Muscle layer of duodenum (tissue), 2 donors: ENCODE results near the gene LRP11.

Source experiments
- H3K27ac ChIP-seq: one replicate; pipeline ENCODE4 v1.7.0; 2013; ENCODE audit warnings: mild to moderate bottlenecking, low read length
- H3K27me3 ChIP-seq: one replicate; pipeline ENCODE4 v1.7.0; 2013; ENCODE audit warnings: low read depth, mild to moderate bottlenecking, control low read depth, low read length
- H3K36me3 ChIP-seq, 2 donors: one replicate each; pipeline ENCODE4 v1.7.0; 2013; ENCODE audit warnings: low read length in 2 of 2, control low read depth in 1 of 2, mild to moderate bottlenecking in 1 of 2; ENCODE audit not compliant: insufficient read depth in 2 of 2, control insufficient read depth in 1 of 2
- H3K4me1 ChIP-seq, 2 donors: one replicate each; pipeline ENCODE4 v1.7.0; 2013; ENCODE audit warnings: low read length in 2 of 2, mild to moderate bottlenecking in 2 of 2, control low read depth in 1 of 2, moderate library complexity in 1 of 2; ENCODE audit not compliant: insufficient read depth in 2 of 2, control insufficient read depth in 1 of 2
- H3K4me3 ChIP-seq, 2 donors: one replicate each; pipeline ENCODE4 v1.7.0; 2013; ENCODE audit warnings: low read length in 2 of 2, low read depth in 1 of 2, mild to moderate bottlenecking in 1 of 2
- H3K9me3 ChIP-seq, 2 donors: one replicate each; pipeline ENCODE4 v1.7.0; 2013; ENCODE audit warnings: low read length in 2 of 2, control low read depth in 1 of 2, mild to moderate bottlenecking in 1 of 2; ENCODE audit not compliant: control insufficient read depth in 1 of 2
- donor health status: healthy.

Gene LRP11

DNA sequence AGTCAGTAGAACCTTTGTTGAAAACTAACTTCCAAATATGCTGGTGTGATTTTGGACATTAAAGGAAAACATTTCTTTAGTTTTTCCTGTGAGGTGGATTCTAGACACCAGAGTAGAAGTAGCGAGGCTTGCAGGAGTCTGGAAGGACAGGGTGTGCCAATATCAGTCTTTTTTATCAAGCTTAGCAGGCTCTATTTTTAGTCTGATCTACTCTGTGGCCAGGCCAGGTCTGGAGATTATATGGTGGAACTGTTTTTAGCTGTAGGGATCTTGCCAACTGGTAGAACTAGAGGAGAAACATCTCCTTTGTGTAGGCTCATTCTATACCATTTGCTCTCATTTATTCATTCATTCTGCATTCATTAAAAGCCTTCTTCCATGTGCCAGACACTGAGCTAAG, 42.7 kb downstream of the LRP11 start:
- no peak overlapping the region for H3K27ac ChIP-seq
- no peaks in the 10 kb centered on the region for H3K27me3 ChIP-seq
- no peaks in the 10 kb centered on the region for H3K4me1 ChIP-seq
- no peaks in the 10 kb centered on the region for H3K9me3 ChIP-seq
- H3K36me3 ChIP-seq = peaks cover 8 to 42% of the 10 kb centered on the region in 2 donors
- no peak overlapping the region for H3K4me3 ChIP-seq

DNA sequence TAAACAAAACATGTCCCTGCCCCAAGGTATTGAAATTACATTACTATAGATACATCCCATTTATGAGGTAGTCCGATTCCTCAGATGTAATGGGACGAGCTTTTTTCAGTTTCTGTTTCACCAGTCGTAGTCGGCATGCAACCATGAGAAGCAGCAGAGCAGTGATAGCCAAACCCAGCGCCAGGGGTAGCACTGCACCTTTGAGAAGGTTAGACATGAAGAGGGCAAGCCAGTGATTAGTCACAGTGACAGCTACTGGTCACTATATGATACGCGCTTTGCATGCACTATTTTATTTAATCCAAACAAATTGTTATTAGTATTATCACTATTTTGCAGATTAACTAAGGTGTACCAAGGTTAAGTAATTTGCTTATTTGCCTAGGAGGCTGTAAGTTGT, 43.7 kb downstream of the LRP11 start:
- no peak overlapping the region for H3K27ac ChIP-seq
- no peaks in the 10 kb centered on the region for H3K27me3 ChIP-seq
- H3K4me1 ChIP-seq = no peaks in the 10 kb centered on the region
- H3K9me3 ChIP-seq = no peaks in the 10 kb centered on the region
- H3K36me3 ChIP-seq = peaks cover 0 to 32% of the 10 kb centered on the region in 2 donors
- H3K4me3 ChIP-seq = no peak overlapping the region

DNA sequence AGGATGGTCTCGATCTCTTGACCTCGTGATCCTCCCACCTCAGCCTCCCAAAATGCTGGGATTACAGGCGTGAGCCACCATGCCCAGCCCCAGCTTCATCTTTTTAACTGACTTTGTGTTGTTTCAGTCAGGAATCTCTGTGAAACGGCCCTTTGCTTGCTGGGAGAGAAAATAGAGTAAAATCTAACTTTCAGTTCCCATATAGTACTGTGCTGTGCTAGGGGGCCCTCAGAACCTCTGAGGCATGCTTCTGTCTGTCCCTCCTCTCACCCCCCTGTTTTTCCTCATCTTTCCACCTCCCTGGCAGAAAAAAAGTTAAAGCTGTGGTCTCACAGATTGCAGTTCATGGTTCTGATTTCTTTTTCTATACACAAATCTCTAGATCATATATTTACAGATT, 48.4 kb downstream of the LRP11 start:
- H3K27me3 ChIP-seq = no peaks in the 10 kb centered on the region
- no peaks in the 10 kb centered on the region for H3K9me3 ChIP-seq
- H3K4me3 ChIP-seq = no peak overlapping the region
- H3K36me3 ChIP-seq = peaks cover 10 to 23% of the 10 kb centered on the region in 2 donors
- no peaks in the 10 kb centered on the region for H3K4me1 ChIP-seq
- no peak overlapping the region for H3K27ac ChIP-seq

DNA sequence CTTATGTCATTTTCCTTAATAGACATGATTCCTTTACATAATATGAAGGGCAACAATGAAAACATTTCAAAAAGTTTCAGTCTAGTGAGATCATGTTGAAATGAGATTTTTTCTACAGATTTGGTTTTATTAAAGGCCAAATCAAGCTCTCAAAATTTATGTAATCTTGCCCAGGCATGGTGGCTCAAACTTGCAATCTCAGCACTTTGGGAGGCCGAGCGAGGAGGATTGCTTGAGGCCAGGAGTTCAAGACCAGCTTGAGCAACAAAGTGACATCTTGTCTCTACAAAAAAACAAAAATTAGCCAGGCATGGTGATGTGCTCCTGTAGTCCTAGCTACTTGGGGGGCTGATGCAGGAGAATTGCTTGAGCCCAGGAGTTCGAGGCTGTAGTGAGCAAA, 50.8 kb downstream of the LRP11 start:
- H3K36me3 ChIP-seq = peaks cover 14 to 33% of the 10 kb centered on the region in 2 donors
- H3K27ac ChIP-seq = no peak overlapping the region
- no peaks in the 10 kb centered on the region for H3K9me3 ChIP-seq
- no peaks in the 10 kb centered on the region for H3K27me3 ChIP-seq
- no peaks in the 10 kb centered on the region for H3K4me1 ChIP-seq
- H3K4me3 ChIP-seq = no peak overlapping the region

DNA sequence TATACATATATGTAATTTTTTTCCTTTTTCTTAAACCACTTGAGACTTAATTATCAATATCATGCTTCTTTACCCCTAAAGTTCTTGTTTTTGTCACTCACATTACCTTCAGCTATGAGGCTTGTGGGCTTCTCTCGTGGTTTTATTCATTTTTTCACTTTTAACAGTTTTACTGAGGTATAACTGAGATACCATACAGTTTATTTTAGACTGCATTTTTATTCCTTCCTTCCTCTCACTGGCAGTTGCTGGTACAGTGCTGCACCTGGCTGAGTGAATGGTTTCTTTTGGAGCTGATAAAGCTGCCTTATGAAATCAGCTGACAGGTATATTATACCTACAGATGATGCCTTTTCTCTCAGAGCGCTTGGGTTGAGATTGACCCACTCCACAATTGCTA, 54.4 kb downstream of the LRP11 start:
- no peak overlapping the region for H3K4me3 ChIP-seq
- H3K27ac ChIP-seq = no peak overlapping the region
- peaks cover 16 to 22% of the 10 kb centered on the region in 2 donors for H3K36me3 ChIP-seq
- no peaks in the 10 kb centered on the region for H3K4me1 ChIP-seq
- H3K9me3 ChIP-seq = no peaks in the 10 kb centered on the region
- H3K27me3 ChIP-seq = no peaks in the 10 kb centered on the region

DNA sequence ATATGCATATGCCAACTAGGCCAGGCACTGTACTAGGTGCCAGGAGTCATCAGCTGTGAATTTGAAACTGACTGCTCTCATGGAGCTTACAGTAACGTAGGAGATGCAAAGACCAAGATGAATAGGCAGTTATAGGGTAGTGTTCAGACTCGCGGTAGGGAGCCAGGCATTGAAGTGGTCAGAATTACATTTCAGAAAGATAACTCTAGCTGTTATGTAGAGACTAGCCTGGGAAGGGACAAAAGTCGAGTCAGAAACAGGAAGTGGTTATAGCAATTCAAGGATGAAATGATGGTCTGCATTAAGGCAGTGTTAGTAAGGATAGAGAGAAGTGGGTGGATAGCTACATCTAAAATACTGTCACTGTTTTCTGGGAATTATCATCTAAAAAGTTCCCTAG, 58.0 kb downstream of the LRP11 start:
- Histone ChIP-seq H3K4me1 (no peaks in the 10 kb centered on the region), H3K36me3 (peaks cover 18 to 20% of the 10 kb centered on the region in 2 donors)

DNA sequence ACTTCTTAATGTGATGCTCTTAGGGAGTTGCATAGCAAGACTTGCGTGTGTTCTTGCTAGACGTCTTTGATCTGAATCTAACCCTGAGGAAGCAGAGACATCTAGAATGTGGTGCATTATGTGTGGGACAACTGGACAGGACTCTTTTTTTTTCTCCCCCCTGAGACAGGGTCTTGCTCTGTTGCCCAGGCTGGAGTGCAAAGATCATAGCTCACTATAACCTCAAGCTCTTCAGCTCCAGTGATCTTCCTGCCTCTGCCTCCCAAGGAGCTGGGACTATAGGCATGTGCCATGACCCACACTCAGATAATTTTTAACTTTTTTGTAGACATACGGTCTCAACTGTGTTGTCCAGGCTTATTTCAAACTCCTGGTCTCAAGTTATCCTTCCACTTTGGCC, 80.6 kb downstream of the LRP11 start:
- H3K4me1 ChIP-seq = no peaks in the 10 kb centered on the region
- H3K27ac ChIP-seq = no peak overlapping the region
- no peaks in the 10 kb centered on the region for H3K27me3 ChIP-seq
- H3K9me3 ChIP-seq = no peaks in the 10 kb centered on the region
- H3K36me3 ChIP-seq = peaks cover 3 to 7% of the 10 kb centered on the region in 2 donors
- H3K4me3 ChIP-seq = no peak overlapping the region

More for the DNA sequence above, 58.0 kb downstream of the LRP11 start:
- Histone ChIP-seq H3K27me3 (no peaks in the 10 kb centered on the region), H3K9me3 (no peaks in the 10 kb centered on the region), H3K4me3 (no peak overlapping the region), H3K27ac (no peak overlapping the region)

DNA sequence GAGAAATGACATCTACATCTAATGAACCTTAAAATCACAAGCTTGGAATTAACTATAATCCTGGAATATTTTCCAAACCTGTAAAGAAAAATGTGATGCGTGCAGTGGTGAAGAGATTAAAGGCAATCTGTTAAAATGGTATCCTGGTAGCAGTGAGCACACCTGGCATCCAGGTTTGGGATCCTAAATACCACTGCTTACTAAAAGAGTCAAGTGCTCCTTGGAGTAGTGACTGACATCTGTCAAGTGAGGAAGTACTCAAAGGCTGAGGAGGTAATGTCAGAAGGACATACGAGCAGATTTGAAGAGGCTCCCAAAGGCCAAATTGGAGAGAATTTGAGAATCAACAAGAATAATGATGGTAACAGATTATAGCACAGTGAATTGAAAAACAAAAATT, 81.8 kb downstream of the LRP11 start:
- H3K27ac ChIP-seq = no peak overlapping the region
- H3K36me3 ChIP-seq = peaks cover 3 to 7% of the 10 kb centered on the region in 2 donors
- no peak overlapping the region for H3K4me3 ChIP-seq
- H3K4me1 ChIP-seq = no peaks in the 10 kb centered on the region
- H3K9me3 ChIP-seq = no peaks in the 10 kb centered on the region
- no peaks in the 10 kb centered on the region for H3K27me3 ChIP-seq

DNA sequence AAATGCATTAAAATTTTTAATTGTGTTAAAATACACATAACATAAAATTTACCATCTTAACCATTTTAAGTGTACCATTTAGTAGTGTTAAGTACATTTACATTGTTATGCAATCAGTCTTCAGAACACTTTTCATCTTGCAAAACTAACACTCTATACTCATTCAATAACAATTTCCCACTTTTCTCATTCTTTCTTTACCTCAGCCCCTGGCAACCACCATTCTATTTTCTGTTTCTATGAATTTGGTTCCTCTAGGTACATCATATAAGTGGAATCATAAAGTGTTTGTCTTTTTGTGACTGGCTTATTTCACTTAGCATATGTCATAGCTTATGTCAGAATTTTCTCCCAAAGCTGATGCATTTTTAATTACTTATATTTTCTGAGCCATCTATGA, 82.4 kb downstream of the LRP11 start:
- H3K36me3 ChIP-seq = peaks cover 3 to 8% of the 10 kb centered on the region in 2 donors
- H3K9me3 ChIP-seq = no peaks in the 10 kb centered on the region
- H3K27me3 ChIP-seq = no peaks in the 10 kb centered on the region
- H3K27ac ChIP-seq = no peak overlapping the region
- no peak overlapping the region for H3K4me3 ChIP-seq
- no peaks in the 10 kb centered on the region for H3K4me1 ChIP-seq

DNA sequence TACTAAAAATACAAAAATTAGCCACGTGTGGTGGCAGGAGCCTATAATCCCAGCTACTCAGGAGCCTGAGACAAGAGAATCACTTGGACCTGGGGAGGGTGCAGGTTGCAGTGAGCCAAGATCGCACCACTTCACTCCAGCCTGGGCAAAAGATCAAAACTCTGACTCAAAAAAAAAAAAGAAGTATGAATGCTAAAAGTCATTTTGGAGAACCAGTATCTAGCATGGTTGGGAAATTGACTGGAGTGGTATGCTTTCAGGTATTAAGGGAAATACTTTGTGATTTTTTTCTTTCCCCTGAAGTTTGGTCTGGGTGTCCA, 84.6 kb downstream of the LRP11 start:
- no peak overlapping the region for H3K4me3 ChIP-seq
- no peaks in the 10 kb centered on the region for H3K9me3 ChIP-seq
- no peaks in the 10 kb centered on the region for H3K4me1 ChIP-seq
- peaks cover 3 to 23% of the 10 kb centered on the region in 2 donors for H3K36me3 ChIP-seq
- H3K27me3 ChIP-seq = no peaks in the 10 kb centered on the region
- no peak overlapping the region for H3K27ac ChIP-seq

DNA sequence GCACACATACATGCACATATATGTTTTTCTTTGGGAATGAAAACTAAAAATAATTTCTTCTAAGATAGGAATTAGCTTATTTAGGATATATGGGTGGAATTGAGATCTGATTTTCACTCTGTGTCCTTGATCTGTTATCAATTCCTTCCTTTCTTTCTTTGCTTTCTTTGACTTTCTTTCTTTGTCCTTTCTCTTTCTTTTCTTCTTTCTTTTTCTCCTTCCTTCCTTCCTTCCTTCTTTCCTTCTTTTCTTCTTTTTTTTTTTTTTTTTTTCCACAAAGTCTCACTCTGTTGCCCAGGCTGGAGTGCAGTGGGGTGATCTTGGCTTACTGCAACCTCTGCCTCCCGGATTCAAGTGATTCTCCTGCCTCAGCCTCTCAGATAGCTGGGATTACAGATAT, 86.5 kb downstream of the LRP11 start:
- H3K36me3 ChIP-seq = peaks cover 3 to 26% of the 10 kb centered on the region in 2 donors
- no peaks in the 10 kb centered on the region for H3K4me1 ChIP-seq
- H3K27ac ChIP-seq = no peak overlapping the region
- H3K27me3 ChIP-seq = no peaks in the 10 kb centered on the region
- no peaks in the 10 kb centered on the region for H3K9me3 ChIP-seq
- H3K4me3 ChIP-seq = no peak overlapping the region

DNA sequence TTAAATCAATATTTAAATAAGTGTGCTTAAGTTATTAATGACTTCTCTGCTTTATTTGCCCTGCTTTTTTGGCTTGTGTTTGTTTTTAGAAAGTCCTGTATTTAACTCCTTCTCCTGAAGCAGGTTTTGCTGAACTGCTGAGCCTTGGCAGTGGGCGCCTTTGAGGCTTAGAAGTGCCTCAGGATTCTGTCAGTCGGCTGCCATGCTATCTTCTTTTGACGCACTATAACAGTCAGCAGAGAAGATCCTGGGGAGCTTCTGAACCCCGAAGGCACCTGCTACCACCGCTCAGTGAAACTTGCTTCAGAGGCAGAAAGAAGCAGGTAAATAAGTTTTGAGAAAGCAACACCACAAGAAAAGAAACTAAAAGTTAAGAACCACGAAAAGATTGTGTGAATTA, 92.2 kb downstream of the LRP11 start:
- no peak overlapping the region for H3K27ac ChIP-seq
- no peaks in the 10 kb centered on the region for H3K9me3 ChIP-seq
- no peaks in the 10 kb centered on the region for H3K27me3 ChIP-seq
- peaks cover 5 to 41% of the 10 kb centered on the region in 2 donors for H3K36me3 ChIP-seq
- H3K4me3 ChIP-seq = no peak overlapping the region
- H3K4me1 ChIP-seq = no peaks in the 10 kb centered on the region
